CD14-positive monocyte (primary cell): Measurements from ENCODE around the gene IPO4. TPM values are rescaled to one million over a fixed set of nuclear protein-coding genes. Genes with fewer than 3 reads are reported as not detected.

Source experiments
- DNase-seq, 3 donors: peaks; one replicate each; pipeline ENCODE4 v3.0.0-alpha.2; 2011 to 2022
- H2AFZ ChIP-seq: 2 replicates; pipeline ENCODE4 v1.6.0; 2012; ENCODE audit warnings: mild to moderate bottlenecking, low read depth, low read length, inconsistent platforms; ENCODE audit not compliant: insufficient read depth, poor library complexity, severe bottlenecking
- H3K27ac ChIP-seq, 2 donors: 1 replicate in 1 of 2; 2 replicates in 1 of 2; pipeline ENCODE4 v1.5.1; 2012 to 2013; ENCODE audit warnings: low read length in 2 of 2, control low read depth in 1 of 2, inconsistent platforms in 1 of 2, low read depth in 1 of 2, mild to moderate bottlenecking in 1 of 2
- H3K27me3 ChIP-seq, 2 donors: one replicate each; pipeline versions ENCODE4 v1.6.0 to v1.6.1; 2011 to 2013; ENCODE audit warnings: low read length in 2 of 2; ENCODE audit not compliant: control insufficient read depth in 2 of 2, insufficient read depth in 2 of 2
- H3K36me3 ChIP-seq, 2 donors: replicated peaks in 1 of 2; 1 replicate in 1 of 2; 2 replicates in 1 of 2; pipeline versions ENCODE4 v1.5.1 to v1.6.1; 2012 to 2013; ENCODE audit warnings: low read length in 2 of 2, control low read depth in 1 of 2, inconsistent platforms in 1 of 2, mild to moderate bottlenecking in 1 of 2; ENCODE audit not compliant: insufficient read depth in 2 of 2, control insufficient read depth in 1 of 2
- H3K4me1 ChIP-seq, 2 donors: 1 replicate in 1 of 2; 2 replicates in 1 of 2; pipeline versions ENCODE4 v1.5.1 to v1.6.1; 2012 to 2013; ENCODE audit warnings: low read length in 2 of 2, control low read depth in 1 of 2, inconsistent platforms in 1 of 2, mild to moderate bottlenecking in 1 of 2, moderate library complexity in 1 of 2; ENCODE audit not compliant: insufficient read depth in 2 of 2, control insufficient read depth in 1 of 2
- H3K4me2 ChIP-seq: replicated peaks from 2 replicates; pipeline ENCODE3; 2012; ENCODE audit warnings: low read length, moderate library complexity, mild to moderate bottlenecking; ENCODE audit not compliant: poor library complexity, severe bottlenecking; ENCODE audit errors: extremely low read depth
- H3K4me3 ChIP-seq, 3 experiments: fragments of 200-600 bp in 1 of 3; sonication (generic) in 1 of 3; replicated peaks in 1 of 3; 1 replicate in 2 of 3; 2 replicates in 1 of 3; pipeline ENCODE4 v1.5.1; 2011 to 2013; ENCODE audit warnings: low read length in 3 of 3, mild to moderate bottlenecking in 3 of 3, control low read depth in 2 of 3, low read depth in 2 of 3, inconsistent platforms in 1 of 3, moderate library complexity in 1 of 3
- H3K79me2 ChIP-seq: 2 replicates; pipeline ENCODE4 v1.6.0; 2012; ENCODE audit warnings: mild to moderate bottlenecking, control low read depth, inconsistent platforms, low read length, moderate library complexity; ENCODE audit not compliant: insufficient read depth
- H3K9ac ChIP-seq: 2 replicates; pipeline ENCODE4 v1.6.0; 2017; ENCODE audit warnings: low read length, mild to moderate bottlenecking; ENCODE audit not compliant: insufficient read depth, poor library complexity, severe bottlenecking
- H3K9me3 ChIP-seq, 2 donors: replicated peaks in 1 of 2; 1 replicate in 1 of 2; 2 replicates in 1 of 2; pipeline versions ENCODE4 v1.5.1 to v1.6.1; 2012 to 2013; ENCODE audit warnings: low read length in 2 of 2, control low read depth in 1 of 2; ENCODE audit not compliant: control insufficient read depth in 1 of 2, insufficient read depth in 1 of 2
- H4K20me1 ChIP-seq: 2 replicates; pipeline ENCODE4 v1.6.0; 2012; ENCODE audit warnings: mild to moderate bottlenecking, low read length, control low read depth, moderate library complexity; ENCODE audit not compliant: insufficient read depth
- H3K27ac Mint-ChIP-seq, 7 donors: one replicate each; pipeline ENCODE4 v1.8.0; 2020; ENCODE audit warnings: mild to moderate bottlenecking in 7 of 7, mixed read lengths in 7 of 7, moderate library complexity in 6 of 7, inconsistent platforms in 2 of 7
- H3K27me3 Mint-ChIP-seq, 3 donors: one replicate each; pipeline ENCODE4 v1.8.0; 2021 to 2022; ENCODE audit warnings: low read depth in 3 of 3, mild to moderate bottlenecking in 3 of 3, mixed read lengths in 3 of 3, moderate library complexity in 3 of 3, inconsistent platforms in 1 of 3
- H3K36me3 Mint-ChIP-seq, 2 donors: one replicate each; pipeline ENCODE4 v1.8.0; 2020; ENCODE audit warnings: mixed read lengths in 2 of 2, inconsistent platforms in 1 of 2, mild to moderate bottlenecking in 1 of 2
- H3K4me1 Mint-ChIP-seq: one replicate; pipeline ENCODE4 v1.8.0; 2020; ENCODE audit warnings: mild to moderate bottlenecking, mixed read lengths
- H3K4me3 Mint-ChIP-seq, 2 donors: one replicate each; pipeline ENCODE4 v1.8.0; 2020; ENCODE audit warnings: mild to moderate bottlenecking in 2 of 2, mixed read lengths in 2 of 2, moderate library complexity in 1 of 2
- H3K9me3 Mint-ChIP-seq, 7 donors: one replicate each; pipeline ENCODE4 v1.8.0; 2020 to 2022; ENCODE audit warnings: mixed read lengths in 7 of 7, mild to moderate bottlenecking in 6 of 7, moderate library complexity in 6 of 7, inconsistent platforms in 2 of 7
- CTCF ChIP-seq: fragments of 200-600 bp; IDR thresholded peaks from one replicate; pipeline ENCODE4 v1.8.0; 2022; ENCODE audit warnings: antibody characterized with exemption, mild to moderate bottlenecking
- WGBS: methylation state at CpG from one replicate; pipeline ENCODE4 v1.1.5; 2013; ENCODE audit warnings: missing lambda C conversion rate; ENCODE audit not compliant: insufficient coverage; 5-methylcytosine and 5-hydroxymethylcytosine counted together
- intact Hi-C, 2 donors: fragments of 100-400 bp; cut with micrococcal nuclease; formaldehyde crosslinking; loops; one replicate each; pipeline versions ENCODE4 v1.15.0 to v1.15.1; 2023
- polyA plus RNA-seq, 3 donors: library from polyadenylated mRNA; depleted of rRNA in 1 of 3; unstranded in 2 of 3; stranded (reverse) in 1 of 3; fragments of 300-500 nt in 2 of 3; fragments of >200 nt in 1 of 3; fragmentation: Illumina TruSeq in 2 of 3; gene quantifications; 1 replicate in 2 of 3; 2 replicates in 1 of 3; pipeline ENCODE4 v1.2.3, GENCODE V29; 2012 to 2021

The IPO4 gene
- polyA plus RNA-seq, 3 donors, result 4.1 to 14.2 (median 4.3) TPM

GRCh38 chr14:24233538-24233866, 44.9 kb upstream of the IPO4 start:
- no CpG with 5 or more reads among the region's 2 CpGs for WGBS
- H3K27ac Mint-ChIP-seq, result peak overlapping the region; percentile 92 to 98 (median 97)
- H3K36me3 Mint-ChIP-seq, result peaks cover 41 to 43% of the 10 kb centered on the region in 2 donors
- H3K4me3 ChIP-seq, result peak overlapping the region; percentile 68 to 91 (median 77)
- intact Hi-C loops, result loop anchor here (1.0 to 10.0 kb wide), 5 partner anchors 8 to 209 kb away; partner anchors contain the start of genes TM9SF1 (in 2 of the 2), FITM1 (in 1 of the 2), LTB4R (in 1 of the 2) and LTB4R2 (in 1 of the 2)
- peaks cover 30 to 45% of the 10 kb centered on the region in 2 donors for H3K36me3 ChIP-seq
- no peaks in the 10 kb centered on the region for H3K27me3 Mint-ChIP-seq
- peak overlapping the region; percentile 93 to 98 for H3K4me3 Mint-ChIP-seq
- no peaks in the 10 kb centered on the region for H3K9me3 ChIP-seq
- peaks cover 26 to 45% of the 10 kb centered on the region in 2 donors for H3K4me1 ChIP-seq
- DNase-seq, result no peak
- peaks cover 51% of the 10 kb centered on the region for H4K20me1 ChIP-seq
- no peak for TF ChIP-seq CTCF
- peaks cover 75% of the 10 kb centered on the region for H3K79me2 ChIP-seq
- H3K27ac ChIP-seq, result peak overlapping the region; percentile 88 to 91
- H3K9me3 Mint-ChIP-seq, result no peaks in the 10 kb centered on the region
- H3K9ac ChIP-seq, result peak overlapping the region; percentile 70
- H3K27me3 ChIP-seq, result no peaks in the 10 kb centered on the region
- H2AFZ ChIP-seq, result peak overlapping the region; percentile 90
- peak overlapping the region; percentile 81 for H3K4me2 ChIP-seq
- peaks cover 51% of the 10 kb centered on the region for H3K4me1 Mint-ChIP-seq

GRCh38 chr14:24232645-24233537, 44.3 kb upstream of the IPO4 start, which contains the start of gene GMPR2:
TSS of gene GMPR2 (plus strand) at chr14:24232929. CDS start at chr14:24233254, 325 bp downstream.
- Histone ChIP-seq H3K27ac (peak within 1 kb of the TSS; percentile 88 to 91), H3K79me2 (peaks cover 77% of the 10 kb centered on the region), H3K36me3 (peaks cover 25 to 45% of the 10 kb centered on the region in 2 donors), H3K4me3 (peak within 1 kb of the TSS; percentile 68 to 91 (median 77)), H3K4me2 (peak within 1 kb of the TSS; percentile 81), H3K4me1 (peaks cover 26 to 42% of the 10 kb centered on the region in 2 donors), H3K27me3 (no peaks in the 10 kb centered on the region), H3K9ac (peak within 1 kb of the TSS; percentile 70), H4K20me1 (peaks cover 50% of the 10 kb centered on the region), H2AFZ (peak within 1 kb of the TSS; percentile 90), H3K9me3 (no peaks in the 10 kb centered on the region)
- Mint-ChIP-seq H3K27ac (peak within 1 kb of the TSS; percentile 92 to 98 (median 97)), H3K27me3 (no peaks in the 10 kb centered on the region), H3K36me3 (peaks cover 41% of the 10 kb centered on the region in 2 donors), H3K4me1 (peaks cover 45% of the 10 kb centered on the region), H3K9me3 (no peaks in the 10 kb centered on the region), H3K4me3 (peak within 1 kb of the TSS; percentile 93 to 98)
- intact Hi-C loops, result loop anchor here (1.0 to 10.0 kb wide), 6 partner anchors 8 to 209 kb away; partner anchors contain the start of genes TM9SF1 (in 2 of the 2), FITM1 (in 1 of the 2), LTB4R (in 1 of the 2) and LTB4R2 (in 1 of the 2)
- WGBS, result 3% methylated on average over 30 of the region's 38 CpGs
- peak in 2 of 3 donors; percentile 82 to 86 for DNase-seq
- no peak for TF ChIP-seq CTCF
